BLaER1 treated with 17β-estradiol and CSF1 and Interleukin-3, amounts not matched to agents 10 nM and 100 nM (cell line): Measurements from ENCODE around the gene SCN2A.

Experiments
- H3K27ac ChIP-seq, 11 experiments: shearing (Covaris generic); formaldehyde crosslinking; 2 replicates each; pipeline ENCODE4 v1.8.1; 2022
- H3K27me3 ChIP-seq, 11 experiments: shearing (Covaris generic); formaldehyde crosslinking; 2 replicates each; pipeline ENCODE4 v1.8.1; 2022
- H3K36me3 ChIP-seq, 11 experiments: shearing (Covaris generic); formaldehyde crosslinking; 2 replicates each; pipeline ENCODE4 v1.8.1; 2022
- H3K4me1 ChIP-seq, 10 experiments: shearing (Covaris generic); formaldehyde crosslinking; 2 replicates each; pipeline ENCODE4 v1.8.1; 2022
- H3K4me2 ChIP-seq, 11 experiments: shearing (Covaris generic); formaldehyde crosslinking; 2 replicates each; pipeline ENCODE4 v1.8.1; 2022
- H3K4me3 ChIP-seq, 10 experiments: shearing (Covaris generic); formaldehyde crosslinking; 2 replicates each; pipeline ENCODE4 v1.8.1; 2022
- H3K9ac ChIP-seq, 11 experiments: shearing (Covaris generic); formaldehyde crosslinking; 2 replicates each; pipeline ENCODE4 v1.8.1; 2022
- H3K9me3 ChIP-seq, 11 experiments: shearing (Covaris generic); formaldehyde crosslinking; replicated peaks in 1 of 11; 2 replicates each; pipeline ENCODE4 v1.8.1; 2022
- H4K20me1 ChIP-seq, 11 experiments: shearing (Covaris generic); formaldehyde crosslinking; 2 replicates each; pipeline ENCODE4 v1.8.1; 2022
- Cebpa-rat ChIP-seq, 11 experiments: shearing (Covaris generic); IDR thresholded peaks; 2 replicates each; pipeline ENCODE4 v1.8.1; 2022

SCN2A gene

DNA sequence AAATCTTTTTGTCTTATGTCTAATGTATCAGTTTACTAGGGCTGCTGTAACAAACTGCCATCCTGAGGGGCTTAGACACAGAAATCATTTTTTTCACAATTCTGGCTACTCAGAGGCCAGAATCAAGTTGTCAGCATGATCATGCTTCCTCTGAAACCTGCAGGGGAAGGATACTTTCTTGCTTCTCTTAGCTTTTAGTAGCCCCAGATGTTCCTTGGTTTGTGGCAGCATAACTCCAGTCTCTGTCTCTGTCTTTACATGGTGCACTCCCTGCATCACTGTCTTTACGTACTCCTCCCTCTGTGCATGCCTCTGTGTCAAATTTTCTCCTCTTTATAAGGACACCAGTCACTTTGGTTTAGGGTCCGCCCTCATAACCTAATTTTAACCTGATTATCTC lies 33.3 kb upstream of the SCN2A start:
- Histone ChIP-seq H3K27me3 (no peaks in the 10 kb centered on the region), H4K20me1 (no peaks in the 10 kb centered on the region), H3K9me3 (peaks cover 0 to 7% (median 0%) of the 10 kb centered on the region in 11 experiments; a peak in 1 of 22 replicates), H3K36me3 (no peaks in the 10 kb centered on the region), H3K9ac (no peak overlapping the region), H3K4me2 (no peak overlapping the region), H3K27ac (no peak overlapping the region), H3K4me3 (no peak overlapping the region), H3K4me1 (peaks cover 0 to 14% (median 4%) of the 10 kb centered on the region in 10 experiments; a peak in 10 of 20 replicates)
- TF ChIP-seq Cebpa-rat (IDR thresholded peaks at IDR 0.05): no peak

DNA sequence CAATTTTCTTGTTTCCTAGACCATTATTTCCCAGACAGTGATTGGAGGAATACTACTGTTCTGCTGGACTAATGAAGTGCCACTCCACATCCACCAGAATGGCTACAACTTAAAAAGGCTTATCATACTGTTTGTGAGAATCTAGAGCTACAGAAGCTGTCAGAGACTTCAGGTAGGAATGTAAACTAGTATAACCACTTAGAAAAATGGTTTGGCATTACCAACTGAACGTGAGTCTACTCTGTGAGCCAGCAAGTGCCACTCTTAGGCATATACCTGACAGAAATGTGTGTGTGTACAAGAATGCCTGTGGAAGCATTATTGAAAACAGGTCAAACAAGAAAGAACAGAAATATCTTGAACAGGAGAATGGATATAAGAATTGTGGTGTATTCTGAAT lies 31.1 kb upstream of the SCN2A start:
- Histone ChIP-seq H3K9ac (no peak overlapping the region), H3K36me3 (no peaks in the 10 kb centered on the region), H3K27ac (no peak overlapping the region), H3K4me1 (peaks cover 0 to 8% (median 3%) of the 10 kb centered on the region in 10 experiments; a peak in 6 of 20 replicates), H3K27me3 (no peaks in the 10 kb centered on the region), H3K4me2 (no peak overlapping the region), H4K20me1 (no peaks in the 10 kb centered on the region), H3K9me3 (peaks cover 0 to 7% (median 0%) of the 10 kb centered on the region in 11 experiments; a peak in 1 of 22 replicates), H3K4me3 (no peak overlapping the region)
- no peak for TF ChIP-seq Cebpa-rat (IDR thresholded peaks at IDR 0.05)

DNA sequence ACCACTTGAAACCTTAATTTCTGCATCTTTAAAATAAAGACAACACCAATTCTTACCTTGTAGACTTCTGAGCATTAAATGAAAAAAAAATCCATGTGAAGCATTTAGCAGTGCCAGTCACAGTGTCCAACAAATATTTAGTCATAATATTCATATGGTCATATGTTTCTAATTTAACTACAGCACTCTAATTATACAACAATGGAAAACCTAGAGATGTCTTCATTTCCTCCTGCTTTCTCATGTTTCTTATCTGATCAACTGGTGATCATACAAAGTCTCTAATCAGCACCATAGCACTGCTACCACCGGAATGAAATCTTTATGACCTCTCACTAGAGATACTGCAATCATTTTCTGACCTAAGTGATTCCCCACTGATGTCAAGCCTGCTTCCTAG lies 25.1 kb upstream of the SCN2A start:
- H3K27me3 ChIP-seq: no peaks in the 10 kb centered on the region
- no peaks in the 10 kb centered on the region for H3K36me3 ChIP-seq
- H4K20me1 ChIP-seq: no peaks in the 10 kb centered on the region
- H3K27ac ChIP-seq: no peak overlapping the region
- no peak overlapping the region for H3K4me3 ChIP-seq
- H3K4me1 ChIP-seq: no peaks in the 10 kb centered on the region
- H3K9ac ChIP-seq: no peak overlapping the region
- no peaks in the 10 kb centered on the region for H3K9me3 ChIP-seq
- no peak overlapping the region for H3K4me2 ChIP-seq
- no peak for TF ChIP-seq Cebpa-rat (IDR thresholded peaks at IDR 0.05)

DNA sequence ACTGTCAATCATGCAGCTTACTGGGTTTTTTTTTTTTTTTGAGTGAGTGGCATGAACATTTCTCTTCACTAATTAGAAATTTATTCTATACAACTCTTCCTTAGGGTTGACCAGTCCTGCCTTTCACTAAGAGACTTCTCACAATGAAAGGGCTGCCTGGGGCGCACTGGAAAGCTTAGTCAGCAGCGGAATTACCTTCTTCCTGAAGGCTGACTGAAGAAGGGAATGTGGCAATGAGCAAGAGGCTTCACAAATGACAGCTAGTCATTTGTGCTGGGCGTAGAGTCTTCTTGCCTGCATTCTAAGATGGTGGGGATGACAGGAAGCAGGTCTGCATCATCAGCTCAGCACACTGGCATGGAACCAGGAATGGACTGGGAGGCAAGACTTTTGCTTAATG lies 19.7 kb upstream of the SCN2A start:
- H3K9me3 ChIP-seq: no peaks in the 10 kb centered on the region
- TF ChIP-seq Cebpa-rat (IDR thresholded peaks at IDR 0.05): no peak
- no peak overlapping the region for H3K27ac ChIP-seq
- H3K4me2 ChIP-seq: no peak overlapping the region
- H3K4me1 ChIP-seq: no peaks in the 10 kb centered on the region
- no peak overlapping the region for H3K9ac ChIP-seq
- H3K36me3 ChIP-seq: no peaks in the 10 kb centered on the region
- H3K27me3 ChIP-seq: no peaks in the 10 kb centered on the region
- no peak overlapping the region for H3K4me3 ChIP-seq
- H4K20me1 ChIP-seq: no peaks in the 10 kb centered on the region

DNA sequence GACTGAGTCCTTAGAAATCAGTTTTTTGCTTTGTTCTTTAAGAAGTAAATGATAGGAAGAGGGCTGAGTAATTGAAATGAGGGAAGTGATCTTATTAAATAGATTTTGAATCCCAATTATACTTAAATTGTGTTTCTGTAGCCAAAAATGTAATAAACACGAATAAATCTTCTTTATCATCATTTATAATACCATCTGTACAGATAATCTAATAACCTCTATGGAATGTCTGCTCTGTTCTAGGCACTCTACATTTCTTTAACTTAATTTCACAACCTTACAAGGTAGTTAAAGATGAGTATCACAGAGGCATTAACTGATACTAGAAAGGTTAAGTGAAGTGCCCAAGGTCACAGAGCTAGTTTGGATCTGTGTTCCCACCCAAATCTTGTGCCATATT lies 14.3 kb upstream of the SCN2A start:
- no peak overlapping the region for H3K27ac ChIP-seq
- H3K27me3 ChIP-seq: no peaks in the 10 kb centered on the region
- no peaks in the 10 kb centered on the region for H4K20me1 ChIP-seq
- H3K4me3 ChIP-seq: no peak overlapping the region
- TF ChIP-seq Cebpa-rat (IDR thresholded peaks at IDR 0.05): no peak
- no peaks in the 10 kb centered on the region for H3K9me3 ChIP-seq
- H3K36me3 ChIP-seq: no peaks in the 10 kb centered on the region
- no peak overlapping the region for H3K9ac ChIP-seq
- H3K4me2 ChIP-seq: no peak overlapping the region
- no peaks in the 10 kb centered on the region for H3K4me1 ChIP-seq

DNA sequence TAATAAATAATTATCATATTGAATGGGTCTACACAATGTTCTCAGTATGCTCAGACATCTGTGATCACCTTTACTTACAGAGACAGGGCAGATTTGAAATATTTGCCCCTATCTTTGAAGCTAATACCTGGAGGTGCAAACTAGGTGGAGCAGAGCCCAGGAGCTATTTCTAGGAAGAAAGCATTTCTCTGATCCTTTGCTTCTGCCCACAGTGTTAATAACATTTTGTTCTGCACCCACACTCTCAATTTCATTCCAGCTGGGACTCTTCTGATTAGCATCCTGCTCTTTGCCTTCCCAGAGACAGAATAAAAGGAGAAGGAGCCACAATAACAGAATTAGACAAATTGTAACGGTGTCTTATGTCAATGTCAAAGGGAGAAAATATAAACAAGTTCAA lies 11.6 kb upstream of the SCN2A start:
- Histone ChIP-seq H3K4me1 (no peaks in the 10 kb centered on the region), H3K36me3 (no peaks in the 10 kb centered on the region), H3K4me3 (no peak overlapping the region), H3K4me2 (no peak overlapping the region), H3K27ac (no peak overlapping the region), H3K27me3 (no peaks in the 10 kb centered on the region), H3K9me3 (no peaks in the 10 kb centered on the region), H3K9ac (no peak overlapping the region), H4K20me1 (no peaks in the 10 kb centered on the region)
- no peak for TF ChIP-seq Cebpa-rat (IDR thresholded peaks at IDR 0.05)

DNA sequence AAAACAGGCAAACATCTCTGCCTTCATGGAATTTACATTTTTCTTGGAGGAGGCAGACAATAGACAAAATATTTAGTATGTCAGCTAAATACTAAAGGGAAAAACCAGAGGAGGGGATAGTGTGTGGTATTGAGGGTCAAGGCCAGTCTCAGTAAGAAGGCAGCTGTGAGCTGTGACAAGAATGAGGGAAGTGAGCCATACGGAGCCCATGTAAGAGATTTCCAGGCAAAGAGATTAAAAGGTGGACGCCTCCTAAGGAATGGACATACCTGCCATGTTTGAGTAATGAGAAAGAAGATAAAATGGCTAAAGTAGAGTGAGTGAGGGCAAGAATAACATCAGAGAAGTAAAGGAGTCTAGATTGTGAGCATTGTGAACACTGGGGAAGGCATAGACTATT lies 2.2 kb upstream of the SCN2A start:
- Histone ChIP-seq H3K4me1 (no peaks in the 10 kb centered on the region), H4K20me1 (no peaks in the 10 kb centered on the region), H3K36me3 (no peaks in the 10 kb centered on the region), H3K9ac (no peak overlapping the region), H3K4me2 (no peak overlapping the region), H3K9me3 (no peaks in the 10 kb centered on the region), H3K4me3 (no peak overlapping the region), H3K27me3 (no peaks in the 10 kb centered on the region), H3K27ac (no peak overlapping the region)
- TF ChIP-seq Cebpa-rat (IDR thresholded peaks at IDR 0.05): no peak

DNA sequence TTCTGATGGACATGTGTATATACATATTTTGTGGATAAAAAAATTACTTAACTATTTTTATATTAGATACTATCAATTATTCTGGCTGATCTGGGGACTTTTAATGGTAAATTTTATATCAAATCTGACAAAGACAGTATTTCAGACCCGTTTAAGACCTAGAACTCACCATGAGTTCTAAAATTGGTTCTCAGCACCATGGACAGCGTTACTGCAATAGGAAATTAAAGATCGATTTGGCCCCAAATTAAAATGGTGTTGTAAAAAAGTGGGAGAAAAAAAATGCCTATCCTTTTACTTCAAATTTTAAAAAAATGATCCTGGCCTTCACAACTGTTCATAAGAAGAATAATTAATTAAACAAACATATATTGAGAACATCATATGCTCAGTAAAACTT lies 919 bp upstream of the SCN2A start:
- H3K4me2 ChIP-seq: no peak overlapping the region
- H3K27me3 ChIP-seq: no peaks in the 10 kb centered on the region
- H3K4me1 ChIP-seq: no peaks in the 10 kb centered on the region
- H3K27ac ChIP-seq: no peak overlapping the region
- H4K20me1 ChIP-seq: no peaks in the 10 kb centered on the region
- no peak overlapping the region for H3K9ac ChIP-seq
- H3K9me3 ChIP-seq: no peaks in the 10 kb centered on the region
- no peak for TF ChIP-seq Cebpa-rat (IDR thresholded peaks at IDR 0.05)
- no peak overlapping the region for H3K4me3 ChIP-seq
- no peaks in the 10 kb centered on the region for H3K36me3 ChIP-seq

DNA sequence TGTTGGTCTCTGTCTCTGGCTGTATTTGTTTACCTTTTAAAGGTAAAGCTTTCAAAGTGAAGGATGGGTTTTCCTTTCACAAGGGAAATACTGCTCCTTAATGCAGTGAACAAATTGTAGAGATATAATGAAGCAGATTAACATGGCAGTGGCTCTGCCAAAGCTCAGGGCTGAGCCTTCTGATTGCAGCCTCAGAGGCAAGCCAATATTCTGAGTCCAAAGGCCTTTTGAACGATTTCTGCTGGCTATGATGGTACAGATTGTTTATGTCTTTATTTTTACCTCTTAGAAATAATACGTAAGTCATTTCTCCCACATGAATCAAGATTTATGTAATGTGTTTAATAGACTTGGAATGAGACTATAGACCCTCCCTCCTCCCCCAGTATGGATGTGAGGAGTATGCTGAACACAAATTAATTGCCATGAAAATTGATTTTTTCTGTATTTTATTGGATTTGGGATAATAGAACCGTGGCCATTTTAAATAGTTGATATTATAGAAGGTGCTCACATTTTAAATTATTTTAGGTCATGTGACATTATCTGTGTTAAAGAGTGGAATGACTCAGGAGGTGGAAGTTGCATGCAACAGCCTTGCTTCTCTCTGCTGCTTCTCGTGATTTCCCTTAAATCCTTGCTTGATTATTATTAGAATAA lies 772 bp downstream of the SCN2A start:
- H3K4me3 ChIP-seq: no peak overlapping the region
- H3K4me2 ChIP-seq: no peak overlapping the region
- H3K4me1 ChIP-seq: no peaks in the 10 kb centered on the region
- H3K27ac ChIP-seq: no peak overlapping the region
- TF ChIP-seq Cebpa-rat (IDR thresholded peaks at IDR 0.05): no peak
- H4K20me1 ChIP-seq: no peaks in the 10 kb centered on the region
- H3K9ac ChIP-seq: no peak overlapping the region
- H3K36me3 ChIP-seq: no peaks in the 10 kb centered on the region
- no peaks in the 10 kb centered on the region for H3K27me3 ChIP-seq
- H3K9me3 ChIP-seq: no peaks in the 10 kb centered on the region

DNA sequence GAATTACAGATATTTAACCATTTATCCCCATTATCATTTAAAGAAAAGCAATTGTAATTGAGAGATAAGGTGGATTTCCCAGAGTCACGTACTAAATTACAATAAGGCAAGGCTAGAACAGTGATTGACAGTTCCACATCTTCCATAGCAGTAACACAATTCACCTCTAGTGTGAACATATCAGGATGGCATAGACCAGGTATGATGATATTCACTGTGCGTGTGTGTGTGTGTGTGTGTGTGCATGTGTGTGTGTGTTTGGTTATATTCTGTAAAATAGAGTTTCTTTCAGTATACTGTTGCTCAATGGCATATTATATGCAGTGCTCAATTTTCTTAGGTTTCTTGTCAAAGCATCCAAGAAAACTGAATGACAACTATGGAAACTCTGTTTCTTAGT lies 1.7 kb downstream of the SCN2A start:
- H3K9me3 ChIP-seq: no peaks in the 10 kb centered on the region

More for the DNA sequence above, 1.7 kb downstream of the SCN2A start:
- H3K36me3 ChIP-seq: no peaks in the 10 kb centered on the region
- no peaks in the 10 kb centered on the region for H3K4me1 ChIP-seq
- no peak overlapping the region for H3K4me3 ChIP-seq
- no peak overlapping the region for H3K27ac ChIP-seq
- no peak overlapping the region for H3K4me2 ChIP-seq
- no peaks in the 10 kb centered on the region for H4K20me1 ChIP-seq
- TF ChIP-seq Cebpa-rat (IDR thresholded peaks at IDR 0.05): no peak
- no peaks in the 10 kb centered on the region for H3K27me3 ChIP-seq
- no peak overlapping the region for H3K9ac ChIP-seq
